Measurements from ENCODE around the gene USP40.
"Not testable (repeated sequence)": the region's sequence is repeated elsewhere in the genome, so short reads cannot be mapped to it uniquely, and the experiment has no call there.

DNA sequence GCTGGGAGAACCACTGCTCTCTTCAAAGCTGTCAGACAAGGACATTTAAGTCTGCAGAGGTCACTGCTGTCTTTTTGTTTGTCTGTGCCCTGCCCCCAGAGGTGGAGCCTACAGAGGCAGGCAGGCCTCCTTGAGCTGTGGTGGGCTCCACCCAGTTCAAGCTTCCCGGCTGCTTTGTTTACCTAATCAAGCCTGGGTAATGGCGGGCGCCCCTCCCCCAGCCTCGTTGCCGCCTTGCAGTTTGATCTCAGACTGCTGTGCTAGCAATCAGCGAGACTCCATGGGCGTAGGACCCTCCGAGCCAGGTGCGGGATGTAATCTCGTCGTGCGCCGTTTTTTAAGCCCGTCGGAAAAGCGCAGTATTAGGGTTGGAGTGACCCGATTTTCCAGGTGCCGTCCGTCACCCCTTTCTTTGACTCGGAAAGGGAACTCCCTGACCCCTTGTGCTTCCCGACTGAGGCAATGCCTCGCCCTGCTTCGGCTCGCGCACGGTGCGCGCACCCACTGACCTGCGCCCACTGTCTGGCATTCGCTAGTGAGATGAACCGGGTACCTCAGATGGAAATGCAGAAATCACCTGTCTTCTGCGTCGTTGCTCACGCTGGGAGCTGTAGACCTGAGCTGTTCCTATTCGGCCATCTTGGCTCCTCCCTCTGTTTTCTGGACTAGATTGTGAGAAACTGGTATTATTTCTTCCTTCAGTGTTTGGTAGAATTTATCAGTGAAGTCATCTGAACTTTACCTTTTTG lies 16.8 kb upstream of the USP40 start:
- TF ChIP-seq SP1 (IDR thresholded peaks at IDR 0.05); L3MBTL2 (conservative IDR thresholded peaks at IDR 0.05); BHLHE40 (IDR thresholded peaks at IDR 0.05; ENCODE audit: borderline replicate concordance); ARNT (IDR thresholded peaks at IDR 0.05); TARDBP (IDR thresholded peaks at IDR 0.05); FOXM1 (IDR thresholded peaks at IDR 0.05; ENCODE audit: borderline replicate concordance); FOXA1 (IDR thresholded peaks at IDR 0.05): not testable (repeated sequence)
- TF ChIP-seq, protein P1, sequence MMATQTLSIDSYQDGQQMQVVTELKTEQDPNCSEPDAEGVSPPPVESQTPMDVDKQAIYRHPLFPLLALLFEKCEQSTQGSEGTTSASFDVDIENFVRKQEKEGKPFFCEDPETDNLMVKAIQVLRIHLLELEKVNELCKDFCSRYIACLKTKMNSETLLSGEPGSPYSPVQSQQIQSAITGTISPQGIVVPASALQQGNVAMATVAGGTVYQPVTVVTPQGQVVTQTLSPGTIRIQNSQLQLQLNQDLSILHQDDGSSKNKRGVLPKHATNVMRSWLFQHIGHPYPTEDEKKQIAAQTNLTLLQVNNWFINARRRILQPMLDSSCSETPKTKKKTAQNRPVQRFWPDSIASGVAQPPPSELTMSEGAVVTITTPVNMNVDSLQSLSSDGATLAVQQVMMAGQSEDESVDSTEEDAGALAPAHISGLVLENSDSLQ (IDR thresholded peaks at IDR 0.05), result not testable (repeated sequence)

Data from HEK293T (cell line).